H1 (cell line): Measurements from ENCODE around the gene FARP2. TPM values are rescaled to one million over a fixed set of nuclear protein-coding genes. Genes with fewer than 3 reads are reported as not detected.

ENCODE experiments used
- CTCF ChIA-PET: fragments of 300-600 bp; sonication (Branson Sonifier 250); formaldehyde crosslinking; loops from one replicate; lab custom pipeline; 2021; ENCODE audit not compliant: partially characterized antibody; lab: Charles Lee
- POLR2A ChIA-PET: fragments of 300-600 bp; sonication (Branson Sonifier 250); formaldehyde crosslinking; loops from one replicate; lab custom pipeline; 2021; ENCODE audit warnings: inconsistent platforms; ENCODE audit not compliant: partially characterized antibody; lab: Charles Lee
- DNase-seq, 2 experiments: peaks; one replicate each; pipeline versions ENCODE4 v3.0.0 to v3.0.0-alpha.2; 2010 to 2022; ENCODE audit warnings: low spot score in 2 of 2, low read depth in 1 of 2, mixed read lengths in 1 of 2
- FAIRE-seq: peaks from 2 replicates; lab custom pipeline; 2011; peaks lifted over from hg19 to GRCh38; lab: Jason Lieb, UNC
- H2AFZ ChIP-seq: 2 replicates; pipeline ENCODE4 v1.8.1; 2012; ENCODE audit warnings: low read length, inconsistent platforms
- H2AK5ac ChIP-seq: 2 replicates; pipeline ENCODE4 v1.6.1; 2013; ENCODE audit warnings: low read depth, low read length
- H2BK120ac ChIP-seq: replicated peaks from 2 replicates; pipeline ENCODE3; 2013; ENCODE audit warnings: low read depth, low read length, inconsistent platforms
- H2BK12ac ChIP-seq: 2 replicates; pipeline ENCODE4 v1.6.1; 2013; ENCODE audit warnings: low read depth, low read length
- H2BK15ac ChIP-seq: 2 replicates; pipeline ENCODE4 v1.6.1; 2013; ENCODE audit warnings: low read length
- H2BK20ac ChIP-seq: 2 replicates; pipeline ENCODE4 v1.6.1; 2013; ENCODE audit warnings: low read length
- H2BK5ac ChIP-seq: 2 replicates; pipeline ENCODE4 v1.6.1; 2013; ENCODE audit warnings: low read depth, low read length
- H3K14ac ChIP-seq: 2 replicates; pipeline ENCODE4 v1.6.1; 2013; ENCODE audit warnings: inconsistent platforms; ENCODE audit not compliant: insufficient read length
- H3K18ac ChIP-seq: 2 replicates; pipeline ENCODE4 v1.6.1; 2013; ENCODE audit warnings: low read length; ENCODE audit errors: extremely low read depth
- H3K23ac ChIP-seq: 2 replicates; pipeline ENCODE4 v1.6.1; 2013; ENCODE audit warnings: inconsistent platforms; ENCODE audit not compliant: insufficient read length
- H3K23me2 ChIP-seq: 2 replicates; pipeline ENCODE4 v1.6.1; 2013; ENCODE audit warnings: low read depth, low read length
- H3K27ac ChIP-seq: 2 replicates; pipeline ENCODE4 v1.6.1; 2011; ENCODE audit warnings: low read depth, low read length, inconsistent platforms
- H3K27me3 ChIP-seq, 4 experiments: replicated peaks in 1 of 4; 1 replicate in 1 of 4; 2 replicates in 3 of 4; pipeline versions ENCODE4 v1.6.1 to v1.8.1; 2011 to 2013; ENCODE audit warnings: low read length in 3 of 4, mild to moderate bottlenecking in 3 of 4, inconsistent platforms in 2 of 4, mixed read lengths in 2 of 4, moderate library complexity in 1 of 4; ENCODE audit not compliant: control insufficient read depth in 3 of 4, insufficient read depth in 3 of 4; ENCODE audit errors: extremely low read depth in 1 of 4
- H3K36me3 ChIP-seq, 4 experiments: 2 replicates each; pipeline versions ENCODE4 v1.6.1 to v1.8.1; 2011 to 2013; ENCODE audit warnings: mild to moderate bottlenecking in 4 of 4, low read length in 3 of 4, moderate library complexity in 2 of 4, control low read depth in 1 of 4, inconsistent platforms in 1 of 4; ENCODE audit not compliant: insufficient read depth in 4 of 4, control insufficient read depth in 2 of 4
- H3K4ac ChIP-seq: replicated peaks from 2 replicates; pipeline ENCODE3; 2013; ENCODE audit warnings: low read length, low read depth, mixed read lengths, inconsistent platforms; ENCODE audit not compliant: insufficient read length
- H3K4me1 ChIP-seq, 4 experiments: replicated peaks in 1 of 4; 1 replicate in 1 of 4; 2 replicates in 3 of 4; pipeline versions ENCODE4 v1.6.1 to v1.8.1; 2011 to 2013; ENCODE audit warnings: low read length in 3 of 4, inconsistent platforms in 2 of 4, mixed read lengths in 1 of 4; ENCODE audit not compliant: insufficient read depth in 4 of 4, control insufficient read depth in 3 of 4
- H3K4me2 ChIP-seq, 2 experiments: 2 replicates each; pipeline versions ENCODE4 v1.6.1 to v1.8.1; 2011 to 2013; ENCODE audit warnings: low read depth in 2 of 2, low read length in 2 of 2, control low read depth in 1 of 2, inconsistent platforms in 1 of 2, mild to moderate bottlenecking in 1 of 2; ENCODE audit not compliant: insufficient read depth in 1 of 2
- H3K4me3 ChIP-seq, 4 experiments: fragments of 200-600, 300-600 bp in 1 of 4; sonication (generic), shearing (Covaris generic), sonication (Bioruptor Twin) in 1 of 4; 2 replicates each; pipeline versions ENCODE4 v1.5.1 to v1.8.1; 2011 to 2016; ENCODE audit warnings: low read length in 4 of 4, low read depth in 3 of 4, control low read depth in 2 of 4, inconsistent platforms in 2 of 4, mild to moderate bottlenecking in 2 of 4, mixed read lengths in 1 of 4, moderate library complexity in 1 of 4; ENCODE audit not compliant: insufficient read depth in 2 of 4; ENCODE audit errors: extremely low read depth in 1 of 4
- H3K56ac ChIP-seq: replicated peaks from 2 replicates; pipeline ENCODE3; 2013; ENCODE audit warnings: low read depth, mild to moderate bottlenecking, mixed read lengths, low read length, inconsistent platforms; ENCODE audit not compliant: insufficient read length
- H3K79me1 ChIP-seq: 2 replicates; pipeline ENCODE4 v1.6.1; 2013; ENCODE audit warnings: low read depth, low read length, control low read depth
- H3K79me2 ChIP-seq, 2 experiments: 2 replicates each; pipeline versions ENCODE4 v1.6.1 to v1.8.1; 2012 to 2013; ENCODE audit warnings: low read length in 2 of 2, mild to moderate bottlenecking in 2 of 2, inconsistent platforms in 1 of 2; ENCODE audit not compliant: insufficient read depth in 2 of 2, control insufficient read depth in 1 of 2
- H3K9ac ChIP-seq, 4 experiments: replicated peaks in 1 of 4; 1 replicate in 1 of 4; 2 replicates in 3 of 4; pipeline versions ENCODE4 v1.6.1 to v1.8.1; 2011 to 2013; ENCODE audit warnings: low read depth in 3 of 4, low read length in 3 of 4, control low read depth in 2 of 4, mild to moderate bottlenecking in 2 of 4, moderate library complexity in 2 of 4, inconsistent platforms in 1 of 4; ENCODE audit errors: extremely low read depth in 1 of 4
- H3K9me3 ChIP-seq, 2 experiments: 2 replicates each; pipeline versions ENCODE4 v1.6.1 to v1.8.1; 2012 to 2013; ENCODE audit warnings: mild to moderate bottlenecking in 2 of 2, moderate library complexity in 2 of 2, control low read depth in 1 of 2, inconsistent platforms in 1 of 2, low read depth in 1 of 2, low read length in 1 of 2, mixed read lengths in 1 of 2; ENCODE audit not compliant: insufficient read depth in 2 of 2
- H4K20me1 ChIP-seq, 2 experiments: replicated peaks in 1 of 2; 2 replicates each; pipeline versions ENCODE3 to v1.8.1; 2011 to 2013; ENCODE audit warnings: inconsistent platforms in 2 of 2, low read length in 2 of 2, mild to moderate bottlenecking in 1 of 2; ENCODE audit not compliant: insufficient read depth in 2 of 2, control insufficient read depth in 1 of 2
- H4K5ac ChIP-seq: 2 replicates; pipeline ENCODE4 v1.6.1; 2013; ENCODE audit warnings: low read length, low read depth, mixed read lengths, inconsistent platforms; ENCODE audit not compliant: insufficient read length
- H4K8ac ChIP-seq: 2 replicates; pipeline ENCODE4 v1.8.0; 2013; ENCODE audit warnings: mild to moderate bottlenecking, moderate library complexity, low read length, inconsistent platforms; ENCODE audit not compliant: insufficient read depth; ENCODE audit errors: extremely low read depth
- H4K91ac ChIP-seq: replicated peaks from 2 replicates; pipeline ENCODE3; 2013; ENCODE audit warnings: low read length, mixed read lengths, inconsistent platforms; ENCODE audit not compliant: insufficient read length
- RXRA ChIP-seq: IDR thresholded peaks from 2 replicates; pipeline ENCODE4 v1.6.1; 2011; ENCODE audit warnings: low read depth, mild to moderate bottlenecking, low read length, moderate library complexity; ENCODE audit not compliant: insufficient read depth
- SP2 ChIP-seq: IDR thresholded peaks from 2 replicates; pipeline ENCODE4 v1.6.1; 2012; ENCODE audit warnings: mild to moderate bottlenecking, low read length, inconsistent platforms
- WGBS, 2 experiments: shearing (Covaris generic) in 1 of 2; methylation state at CpG; one replicate each; pipeline versions ENCODE4 v1.1.6 to v1.1.7; 2013 to 2015; ENCODE audit warnings: low lambda C conversion rate in 2 of 2, mixed read lengths in 2 of 2, inconsistent platforms in 1 of 2, low coverage in 1 of 2, missing lambda C conversion rate in 1 of 2; ENCODE audit not compliant: insufficient replicate concordance in 2 of 2, insufficient coverage in 1 of 2, insufficient read length in 1 of 2; ENCODE audit errors: extremely low coverage in 1 of 2, missing lambda C conversion rate in 1 of 2; 5-methylcytosine and 5-hydroxymethylcytosine counted together
- polyA plus RNA-seq, 7 experiments: library from polyadenylated mRNA; depleted of rRNA in 3 of 7; stranded (reverse) in 5 of 7; unstranded in 2 of 7; fragments of >200 nt in 5 of 7; fragments of 200-250 nt in 2 of 7; gene quantifications; 1 replicate in 5 of 7; 2 replicates in 1 of 7; 4 replicates in 1 of 7; pipeline versions ENCODE4 v1.2.1 to v1.2.3, GENCODE V29; 2011 to 2013; ENCODE audit warnings: missing spikeins in 2 of 7, mixed read lengths in 2 of 7
- total RNA-seq: library from RNA; stranded (reverse); fragmentation: NEBNext Ultra II Directional; extraction: Animal tissue kit (Norgen Biotek cat#: 25700); gene quantifications from 2 replicates; pipeline ENCODE4 v1.2.1, GENCODE V29; 2021

The FARP2 gene
- total and polyA plus RNA-seq, 2 of the 8 experiments (the other 6 are each of a cell fraction or from before 2014, with no cell fraction given), result 12.4 to 33.4 TPM

GRCh38 chr2:241313543-241314095 is 42.5 kb upstream of the FARP2 start:
- TF ChIP-seq SP2 (no peak), RXRA (no peak)
- H4K20me1 ChIP-seq, result peaks cover 4 to 23% of the 10 kb centered on the region in 2 experiments
- no peak overlapping the region for H2BK20ac ChIP-seq
- H3K14ac ChIP-seq, result no peak overlapping the region
- H3K18ac ChIP-seq, result no peak overlapping the region
- peak overlapping the region; percentile 90 to 93 for H3K4me2 ChIP-seq
- H2AK5ac ChIP-seq, result no peak overlapping the region; the same call in 1 of the 2 replicates
- no peak overlapping the region; a peak in 1 of 7 replicates for H3K9ac ChIP-seq
- H3K27ac ChIP-seq, result no peak overlapping the region
- no peak overlapping the region for H3K23ac ChIP-seq
- H2BK15ac ChIP-seq, result no peak overlapping the region
- peaks cover 0 to 7% (median 0%) of the 10 kb centered on the region in 4 experiments; a peak in 1 of 8 replicates for H3K36me3 ChIP-seq
- peaks cover 0 to 6% (median 1%) of the 10 kb centered on the region in 4 experiments; a peak in 4 of 7 replicates for H3K4me1 ChIP-seq
- H4K91ac ChIP-seq, result no peak overlapping the region
- peaks cover 9% of the 10 kb centered on the region for H3K79me1 ChIP-seq
- FAIRE-seq, result no peak
- H3K9me3 ChIP-seq, result no peaks in the 10 kb centered on the region
- H2BK12ac ChIP-seq, result no peak overlapping the region
- no peak overlapping the region for H4K8ac ChIP-seq
- H4K5ac ChIP-seq, result no peak overlapping the region
- H3K4me3 ChIP-seq, result peak overlapping the region in 2 of 4 experiments; percentile 72 to 95; a peak in 2 of 8 replicates
- no peak overlapping the region for H2AFZ ChIP-seq
- DNase-seq, result no peak
- H3K56ac ChIP-seq, result no peak overlapping the region
- CTCF ChIA-PET, result interaction anchor here (0.7 to 1.5 kb wide), 3 partner anchors 9 to 39 kb away, joined by 3 to 5 read pairs (median 3); no protein-coding TSS in a partner anchor
- peaks cover 10% of the 10 kb centered on the region for H3K23me2 ChIP-seq
- no peak overlapping the region for H3K4ac ChIP-seq
- WGBS, 2 experiments, result 89% methylated on average over 8 of the region's 8 CpGs; no CpG with 5 or more reads in 1 of the 2 experiments
- no peaks in the 10 kb centered on the region for H3K27me3 ChIP-seq
- H2BK5ac ChIP-seq, result no peak overlapping the region
- peaks cover 74 to 90% of the 10 kb centered on the region in 2 experiments for H3K79me2 ChIP-seq
- POLR2A ChIA-PET, result interaction anchor here (1.1 to 3.6 kb wide), 13 partner anchors 10 to 212 kb away, joined by 3 to 47 read pairs (median 5); no protein-coding TSS in a partner anchor
- no peak overlapping the region for H2BK120ac ChIP-seq
